Measurements from ENCODE around the gene FBRSL1. TPM values are rescaled to one million over a fixed set of nuclear protein-coding genes. Genes with fewer than 3 reads are reported as not detected.

Gene FBRSL1
- polyA plus RNA-seq, 1 donor: 46.6 TPM

DNA sequence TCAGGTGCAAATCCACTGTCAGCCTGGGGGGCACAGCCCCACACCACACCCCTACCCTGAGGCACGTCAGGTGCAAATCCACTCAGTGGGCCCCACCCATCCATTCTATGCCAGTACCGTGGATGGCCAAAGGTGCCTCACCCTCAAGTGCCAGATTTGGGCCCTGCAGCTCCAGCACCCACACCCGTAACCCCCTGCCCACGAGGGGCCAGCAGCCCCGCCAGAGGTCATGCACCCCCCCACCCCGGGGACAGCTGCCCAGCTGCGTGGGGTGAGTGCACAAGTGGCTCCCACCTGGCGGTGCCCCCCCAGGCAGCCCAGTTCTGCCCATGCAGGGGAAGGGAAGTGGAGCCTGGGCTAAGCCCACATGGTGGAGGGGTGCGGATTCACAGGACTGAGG, 51.2 kb downstream of the FBRSL1 start:
- DNase-seq (ENCODE audit: low read depth): no peak

DNA sequence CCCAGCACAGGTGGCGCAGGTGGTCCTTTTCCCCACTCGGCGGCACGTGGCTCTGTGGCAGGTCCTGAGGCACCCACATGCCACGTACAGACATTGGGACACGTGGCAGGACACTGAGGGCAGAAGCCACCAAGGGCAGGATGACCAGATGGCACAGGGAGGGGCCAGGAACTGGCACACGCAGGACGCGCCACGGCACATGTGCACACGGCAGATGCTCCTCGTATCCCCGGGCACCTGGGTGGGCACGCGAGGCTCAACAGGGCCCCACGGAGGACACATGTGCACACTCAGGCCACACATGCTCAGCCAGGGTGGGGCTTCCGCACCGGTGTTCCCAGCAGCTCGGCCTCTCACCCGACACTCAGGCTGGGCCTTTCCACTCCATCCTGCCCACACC, 52.0 kb downstream of the FBRSL1 start:
- no peak for DNase-seq (ENCODE audit: low read depth)

DNA sequence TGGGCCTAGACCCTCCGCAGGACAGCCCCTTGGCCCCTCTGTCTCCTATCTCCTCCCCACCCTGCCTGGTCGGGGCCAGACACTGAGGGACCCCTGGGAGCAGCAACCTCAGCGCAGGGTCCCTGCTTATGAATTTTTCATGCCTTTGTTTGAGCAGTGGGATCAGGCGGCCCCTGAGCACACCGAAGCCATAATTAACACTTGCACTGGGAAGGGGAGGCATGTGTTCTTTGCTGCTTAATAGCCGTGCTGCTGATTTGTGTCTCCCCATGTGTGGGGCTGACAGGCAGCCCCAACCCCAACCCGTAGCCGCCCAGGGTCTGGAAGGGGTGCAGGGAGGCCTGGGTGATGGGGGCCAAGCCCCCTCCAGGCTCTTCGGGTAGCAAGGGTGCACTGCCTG, 52.7 kb downstream of the FBRSL1 start:
- DNase-seq (ENCODE audit: low read depth): no peak

DNA sequence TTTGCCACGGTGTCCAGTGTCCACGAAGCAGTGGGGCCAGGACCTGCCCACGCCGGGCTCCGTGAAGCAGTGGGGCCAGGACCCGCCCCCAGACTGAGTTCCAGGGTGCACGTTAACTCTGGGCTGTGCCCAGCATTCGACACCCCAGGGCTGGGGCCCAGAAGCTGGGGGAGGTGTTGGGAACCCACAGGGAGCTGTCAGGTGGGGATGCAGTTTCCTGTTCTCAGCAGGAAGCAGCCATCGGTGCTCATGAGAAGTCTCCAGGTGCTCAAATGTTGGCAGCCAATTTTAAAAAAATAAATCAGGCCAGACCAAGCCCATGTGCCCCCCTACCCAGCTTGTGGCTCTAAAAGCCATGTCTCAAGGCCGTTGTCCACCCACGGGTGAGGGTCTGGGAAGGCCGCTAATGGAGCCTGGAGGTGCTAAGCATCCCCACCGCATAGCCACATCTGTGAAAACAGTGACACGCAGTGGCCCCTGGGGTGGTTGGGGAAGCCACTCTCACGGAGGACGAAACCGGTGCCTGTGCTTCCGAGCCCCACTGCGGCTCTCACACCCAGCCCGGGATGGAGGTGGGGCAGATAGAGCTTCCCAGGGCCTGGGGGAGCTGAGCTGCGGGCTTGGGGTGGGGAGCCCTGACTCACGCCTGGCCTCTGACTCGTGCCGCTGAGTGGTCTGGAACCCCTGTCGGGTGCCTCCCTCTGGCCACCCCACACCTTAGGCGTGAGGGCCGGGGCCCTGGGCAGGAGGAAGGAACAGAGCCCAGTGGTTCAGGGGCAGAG, 53.5 kb downstream of the FBRSL1 start:
- DNase-seq (ENCODE audit: low read depth): no peak

DNA sequence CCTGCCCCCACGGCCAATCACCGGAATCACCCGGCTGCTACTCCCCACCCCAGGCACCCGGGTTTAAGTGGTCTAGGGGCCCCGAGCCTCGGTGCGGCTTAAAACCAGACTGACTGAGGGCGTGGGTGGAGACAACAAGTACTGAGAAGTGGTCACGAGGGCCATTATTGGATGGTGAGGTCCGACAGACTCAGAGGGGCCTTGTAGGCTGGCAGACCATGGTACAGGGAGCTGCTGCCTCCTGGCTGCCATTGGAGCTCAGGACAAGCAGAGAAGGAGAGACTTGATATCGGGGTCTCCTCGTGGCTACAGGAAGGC, 54.1 kb downstream of the FBRSL1 start:
- DNase-seq (ENCODE audit: low read depth): no peak

DNA sequence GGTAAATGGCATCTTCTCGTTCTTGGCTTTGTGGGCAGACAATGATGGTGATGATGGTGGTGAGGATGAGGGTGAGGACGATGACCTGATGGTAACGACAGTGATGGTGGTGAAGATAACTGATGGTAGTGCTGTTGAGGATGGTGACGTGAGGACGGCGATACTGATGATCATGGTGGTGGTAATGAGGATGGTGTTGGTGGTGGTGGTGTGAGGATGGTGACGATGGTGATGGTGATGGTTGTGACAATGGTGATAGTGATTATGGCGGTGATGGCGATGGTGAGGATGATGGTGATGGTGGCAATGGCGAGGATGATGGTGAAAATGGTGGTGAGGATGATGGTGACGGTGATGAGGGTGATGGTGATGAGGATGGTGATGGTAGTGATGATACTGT, 54.5 kb downstream of the FBRSL1 start:
- DNase-seq (ENCODE audit: low read depth): no peak

DNA sequence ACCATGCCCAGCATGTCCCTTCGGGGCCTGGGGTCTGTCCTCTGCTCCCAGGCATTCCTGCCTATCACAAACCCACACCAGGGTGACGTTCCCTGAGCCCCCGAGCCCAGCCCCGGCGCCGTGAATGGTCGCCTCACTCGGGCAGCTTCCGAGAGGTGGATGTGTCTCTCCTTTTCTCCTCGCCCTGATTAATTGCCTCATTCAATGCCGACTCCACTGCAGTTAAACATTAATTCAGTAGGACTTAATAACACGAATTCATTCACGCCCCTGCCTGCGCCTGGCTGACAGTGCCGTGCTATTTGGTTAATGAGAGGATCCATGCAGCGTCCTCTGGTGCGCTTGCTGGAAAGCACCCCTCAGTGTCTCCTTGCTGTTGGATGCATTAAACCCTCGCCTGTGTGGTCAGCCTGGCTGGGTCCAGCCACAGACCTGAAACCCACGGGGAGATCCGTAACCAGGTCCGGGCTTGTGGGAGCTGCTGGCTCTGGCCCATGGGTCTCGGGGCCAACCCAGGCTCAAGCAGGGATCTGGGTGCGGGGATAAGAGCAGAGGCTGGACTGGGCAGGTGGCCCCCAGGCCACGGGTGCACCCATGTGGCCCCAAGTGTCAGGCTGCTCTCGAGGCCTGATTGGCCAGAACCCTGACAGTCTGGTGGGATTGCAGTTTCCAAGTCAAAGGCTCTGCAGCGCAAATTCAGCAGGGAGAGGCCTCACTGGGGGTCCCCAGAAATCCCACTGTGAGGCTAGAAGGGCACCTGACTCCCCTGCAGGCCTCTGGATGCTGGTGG, 55.4 kb downstream of the FBRSL1 start:
- DNase-seq (ENCODE audit: low read depth): no peak

DNA sequence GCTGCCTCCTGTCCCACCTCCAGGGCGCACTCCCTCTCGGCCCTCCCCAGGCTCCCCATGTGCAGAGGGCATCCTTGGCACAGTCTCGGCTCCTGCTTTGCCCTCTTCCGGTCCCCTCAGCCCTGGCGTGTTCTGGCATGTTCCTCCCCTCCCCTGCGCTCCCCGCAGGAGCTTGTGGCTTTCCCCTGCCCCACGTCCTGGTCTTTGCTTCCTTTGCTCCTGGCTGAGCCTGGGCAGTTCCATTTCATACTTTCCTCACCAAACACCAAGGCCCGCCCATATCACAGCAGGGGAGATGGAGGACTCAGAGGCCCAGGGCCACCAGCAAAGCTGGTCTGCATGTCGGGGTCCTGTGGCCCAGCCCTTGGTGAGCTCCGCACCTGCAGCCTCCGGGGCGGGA, 56.0 kb downstream of the FBRSL1 start:
- DNase-seq (ENCODE audit: low read depth): no peak

DNA sequence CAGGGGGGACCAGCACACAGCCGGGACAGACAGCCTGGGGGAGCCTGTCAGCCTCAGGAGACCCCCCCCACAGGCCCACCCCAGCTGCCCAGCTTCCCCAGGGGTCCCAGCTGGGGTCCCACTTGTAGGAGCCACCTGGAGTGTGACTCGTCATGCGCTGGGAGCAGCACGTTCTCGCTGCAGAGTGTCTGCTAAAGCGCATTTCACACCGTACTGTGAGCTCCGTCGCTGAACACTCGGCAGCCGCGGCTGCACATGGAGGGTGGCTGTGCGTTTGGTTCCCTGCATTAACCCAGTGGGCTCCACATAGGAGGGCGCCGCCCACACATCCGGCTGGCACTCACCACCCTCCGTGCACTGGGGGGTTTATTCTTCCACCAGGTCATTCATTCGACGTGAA, 56.7 kb downstream of the FBRSL1 start:
- DNase-seq (ENCODE audit: low read depth): no peak

DNA sequence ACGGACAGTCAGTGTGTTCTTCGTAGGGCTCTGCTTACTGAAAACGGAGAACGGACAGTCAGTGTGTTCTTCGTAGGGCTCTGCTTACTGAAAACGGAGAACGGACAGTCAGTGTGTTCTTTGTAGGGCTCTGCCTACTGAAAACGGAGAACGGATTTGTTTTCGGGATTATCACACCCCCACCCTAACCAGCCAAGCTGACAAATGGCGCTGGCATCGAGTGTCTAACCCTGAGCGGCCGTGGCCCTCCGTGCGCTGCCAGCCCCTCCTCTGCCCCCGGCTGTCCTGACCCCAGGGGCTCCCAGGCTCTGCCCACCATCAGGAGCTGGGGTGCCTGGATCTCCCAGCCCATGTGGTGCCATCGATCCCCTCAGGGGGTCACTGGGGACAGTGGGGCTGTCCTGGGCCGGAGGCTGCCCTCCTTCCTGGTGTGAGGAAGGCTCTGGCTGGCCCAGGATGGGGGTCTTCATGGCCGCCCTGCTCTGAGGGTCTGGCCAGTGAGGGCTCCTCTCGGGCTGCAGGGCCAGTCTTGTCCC, 57.3 kb downstream of the FBRSL1 start:
- DNase-seq (ENCODE audit: low read depth): no peak

DNA sequence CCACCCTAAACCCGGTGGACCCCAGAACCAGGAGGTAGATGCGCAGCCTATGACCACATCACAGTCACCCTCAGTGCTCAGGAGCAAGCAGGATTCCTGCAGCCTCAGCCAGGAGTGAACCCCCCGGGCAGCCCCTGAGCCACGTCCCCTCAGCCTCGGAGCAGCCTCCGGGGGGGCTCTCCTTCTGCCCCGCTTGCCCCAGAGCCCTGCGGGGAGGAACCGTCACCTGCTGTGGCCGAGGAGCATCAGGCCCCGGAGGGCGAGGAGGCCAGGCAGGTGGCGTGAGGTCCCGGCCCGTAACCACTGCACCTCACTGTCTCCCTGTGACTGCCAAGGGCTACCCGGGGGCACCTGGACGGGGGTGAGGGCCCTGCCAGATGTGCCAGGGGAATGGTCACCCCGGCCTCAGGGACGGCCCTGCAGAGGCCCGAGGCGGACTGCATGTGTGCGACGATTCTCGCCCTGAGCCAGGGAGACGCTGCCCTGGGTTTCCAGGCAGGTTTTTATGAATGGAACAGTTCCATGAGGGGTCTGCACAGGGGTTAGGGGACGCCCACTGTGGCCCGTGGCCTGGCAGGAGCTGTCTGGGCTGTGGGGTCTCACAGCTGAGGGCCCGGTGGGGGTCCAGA, 58.6 kb downstream of the FBRSL1 start:
- DNase-seq (ENCODE audit: low read depth): no peak

DNA sequence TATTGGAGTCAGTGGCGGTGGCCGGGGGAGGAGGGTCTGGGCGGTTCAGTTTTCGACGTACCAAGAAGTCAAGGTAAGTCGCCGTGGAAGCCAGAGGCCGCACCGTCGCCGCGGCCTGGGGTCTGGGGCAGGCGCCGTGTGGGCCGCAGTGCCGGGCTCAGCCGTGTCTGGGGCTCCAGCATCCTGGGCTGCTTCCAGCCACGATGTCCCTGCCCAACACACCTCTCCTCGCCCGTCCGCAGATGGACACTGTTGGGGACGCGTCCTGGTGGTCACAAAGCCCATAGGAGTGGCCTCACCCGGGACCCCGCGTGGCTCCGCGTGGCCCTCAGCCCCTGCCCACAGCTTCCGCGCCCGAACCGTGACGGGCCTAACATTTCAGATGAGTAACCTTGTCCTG, 59.1 kb downstream of the FBRSL1 start:
- DNase-seq (ENCODE audit: low read depth): no peak

DNA sequence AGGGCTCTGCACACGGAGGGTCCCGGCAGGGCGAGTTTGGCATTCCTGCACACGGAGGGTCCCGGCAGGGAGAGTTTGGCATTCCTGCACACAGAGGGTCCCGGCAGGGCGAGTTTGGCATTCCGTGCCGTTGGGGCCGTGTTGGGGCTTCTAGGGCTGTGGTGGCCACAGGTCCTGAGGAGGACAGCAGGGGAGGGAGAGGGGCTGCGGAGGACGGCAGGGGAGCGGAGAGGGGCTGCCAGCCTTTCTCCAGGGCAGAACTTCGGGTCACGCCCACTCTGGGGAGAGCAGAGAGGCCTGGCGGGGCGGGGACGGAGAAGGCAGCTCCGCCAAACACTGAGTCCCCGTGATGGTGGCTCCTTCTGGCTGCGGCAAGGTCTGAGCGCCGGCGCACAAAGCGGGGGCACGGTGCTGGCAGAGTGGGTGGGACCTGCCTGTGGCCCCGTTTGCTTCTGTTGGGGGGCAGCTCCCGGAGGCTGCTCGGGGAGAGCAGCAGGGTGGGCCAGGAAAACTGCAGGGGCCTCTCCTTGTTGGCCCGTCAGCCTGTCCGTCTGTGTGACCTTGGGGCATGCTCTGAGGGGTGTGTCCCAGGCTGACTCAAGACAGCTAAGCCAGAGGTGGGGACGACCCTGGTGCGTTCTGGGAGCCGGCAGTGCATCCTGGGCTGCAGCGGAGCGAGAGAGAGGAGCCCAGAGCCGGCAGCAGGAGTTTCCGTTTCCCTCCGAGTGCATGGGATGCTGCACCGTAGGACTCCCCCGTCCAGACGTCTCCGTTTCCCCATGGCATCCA, 60.3 kb downstream of the FBRSL1 start:
- DNase-seq (ENCODE audit: low read depth): no peak

DNA sequence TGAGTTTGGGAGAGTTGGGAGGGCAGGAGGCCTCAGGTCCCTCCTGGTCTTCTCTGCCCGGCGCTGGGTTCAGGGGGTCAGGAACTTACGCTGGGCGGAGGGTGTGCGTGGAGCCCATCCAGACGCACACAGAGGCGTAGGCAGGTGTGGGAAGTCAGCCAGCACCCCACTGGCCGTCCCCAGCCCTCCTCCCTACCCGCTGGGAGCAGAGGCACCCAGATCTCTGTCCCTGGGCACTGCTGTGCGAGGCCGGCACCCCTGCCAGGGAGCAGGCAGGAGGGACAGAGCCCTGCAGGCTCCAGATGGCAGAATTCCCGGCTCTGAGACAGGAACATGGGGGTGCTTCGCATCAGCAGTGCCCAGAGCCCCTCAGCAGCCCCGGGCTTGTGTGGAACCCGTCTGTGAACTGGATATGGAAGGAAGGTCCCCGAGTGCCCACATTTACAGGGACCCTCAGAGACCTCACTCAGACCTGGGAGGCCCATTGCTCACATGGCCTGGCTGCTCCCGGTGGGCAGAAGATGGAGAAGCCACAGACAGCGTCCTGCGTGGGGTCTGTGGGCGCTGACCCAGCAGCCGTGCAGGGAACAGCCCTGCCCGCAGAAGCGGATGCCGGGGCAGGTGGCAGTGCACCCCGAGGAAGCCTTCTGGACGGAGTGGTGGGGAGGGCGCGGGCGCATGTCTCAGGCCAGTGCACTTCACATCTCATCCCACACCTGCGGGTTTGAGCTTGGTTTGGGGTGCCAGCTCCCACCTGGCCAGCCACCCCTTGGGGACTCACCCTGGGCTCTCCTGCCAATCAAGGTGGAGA, 61.1 kb downstream of the FBRSL1 start:
- no peak for DNase-seq (ENCODE audit: low read depth)

DNA sequence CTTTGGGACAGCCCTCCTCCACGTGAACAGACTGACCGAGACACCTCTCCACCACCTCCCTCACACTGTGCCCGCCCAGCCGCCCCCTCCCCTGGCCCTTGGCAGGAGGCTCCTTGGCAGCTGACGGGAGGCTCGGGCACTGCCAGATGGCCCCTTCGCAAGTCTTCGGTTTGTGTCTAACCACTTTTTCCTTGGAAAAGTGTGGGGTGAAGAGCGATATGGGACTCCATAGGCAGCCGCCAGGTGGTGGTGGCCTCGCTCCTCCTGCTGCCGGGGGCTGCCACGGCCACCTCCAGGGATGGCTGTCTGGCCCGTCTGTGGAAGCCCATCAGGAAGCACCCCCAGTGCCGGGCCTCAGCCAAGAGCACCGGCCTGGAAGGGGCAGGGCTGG, 61.7 kb downstream of the FBRSL1 start:
- DNase-seq (ENCODE audit: low read depth): no peak

DNA sequence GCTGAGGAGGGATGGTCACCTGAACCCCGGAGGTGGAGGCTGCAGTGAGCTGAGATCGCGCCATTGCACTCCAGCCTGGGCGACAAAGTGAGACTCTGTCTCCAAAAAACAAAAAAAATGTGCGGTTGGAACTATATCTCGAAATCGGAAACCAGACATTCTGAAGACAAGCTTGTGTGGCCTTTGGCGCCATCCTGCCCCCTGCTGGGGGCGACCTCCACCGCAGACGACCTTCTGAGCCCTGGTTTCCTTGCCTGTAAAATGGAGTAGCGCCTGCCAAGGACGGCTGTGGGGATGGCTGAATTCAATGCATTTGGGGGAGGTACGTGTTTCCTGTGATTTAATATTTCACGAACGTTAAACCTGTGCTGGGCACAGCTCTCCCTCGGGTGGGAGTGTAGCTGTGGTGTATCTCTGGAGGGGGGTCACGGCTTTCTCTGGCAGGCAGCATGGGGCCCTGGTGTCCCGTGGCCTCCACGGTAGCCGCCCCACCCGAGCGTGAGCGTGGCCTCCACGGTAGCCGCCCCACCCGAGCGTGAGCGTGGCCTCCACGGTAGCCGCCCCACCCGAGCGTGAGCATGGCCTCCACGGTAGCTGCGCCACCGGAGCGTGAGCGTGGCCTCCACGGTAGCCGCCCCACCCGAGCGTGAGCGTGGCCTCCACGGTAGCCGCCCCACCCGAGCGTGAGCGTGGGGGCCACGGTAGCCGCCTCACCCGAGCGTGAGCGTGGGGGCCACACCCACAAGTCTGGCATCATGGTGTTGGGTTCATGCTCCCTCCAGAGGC, 65.1 kb downstream of the FBRSL1 start:
- no peak for DNase-seq (ENCODE audit: low read depth)

DNA sequence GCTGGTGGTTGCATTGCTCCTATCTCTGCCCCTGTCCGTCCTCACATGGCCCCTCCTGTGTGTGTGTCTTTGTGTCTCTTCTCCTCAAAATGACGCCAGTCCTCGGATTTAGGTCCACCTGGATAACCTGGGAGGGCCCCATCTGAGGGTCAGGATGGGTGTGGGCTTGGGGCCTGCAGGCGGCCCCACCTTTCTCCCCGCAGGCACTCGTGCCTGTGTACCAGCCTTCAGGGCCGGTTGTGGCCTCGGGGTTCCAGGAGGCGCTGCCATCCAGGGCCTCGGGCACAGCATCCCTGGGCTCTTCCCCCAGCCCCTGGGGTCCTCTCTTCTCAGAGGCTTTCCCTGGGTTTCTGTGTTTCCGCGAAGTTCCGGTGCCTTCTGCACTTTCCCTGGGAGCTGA, 65.7 kb downstream of the FBRSL1 start:
- DNase-seq (ENCODE audit: low read depth): no peak

DNA sequence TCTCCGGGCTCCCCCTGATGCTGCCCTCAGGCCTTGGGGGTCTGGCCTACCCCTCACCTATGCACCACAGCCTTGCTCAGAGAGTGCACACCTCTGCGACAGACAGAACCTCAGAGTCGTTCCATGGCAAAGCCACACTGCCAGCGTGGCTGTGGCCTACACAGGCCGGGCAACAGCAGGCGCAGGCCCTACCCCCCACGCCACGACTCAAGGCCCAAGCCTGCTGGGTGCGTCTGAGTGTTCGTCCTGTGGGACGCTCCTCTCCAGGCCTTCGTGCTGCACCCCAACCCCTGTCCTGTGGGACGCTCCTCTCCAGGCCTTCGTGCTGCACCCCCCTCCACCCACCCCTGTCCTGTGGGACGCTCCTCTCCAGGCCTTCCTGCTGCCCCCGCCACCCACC, 66.3 kb downstream of the FBRSL1 start:
- DNase-seq (ENCODE audit: low read depth): no peak

DNA sequence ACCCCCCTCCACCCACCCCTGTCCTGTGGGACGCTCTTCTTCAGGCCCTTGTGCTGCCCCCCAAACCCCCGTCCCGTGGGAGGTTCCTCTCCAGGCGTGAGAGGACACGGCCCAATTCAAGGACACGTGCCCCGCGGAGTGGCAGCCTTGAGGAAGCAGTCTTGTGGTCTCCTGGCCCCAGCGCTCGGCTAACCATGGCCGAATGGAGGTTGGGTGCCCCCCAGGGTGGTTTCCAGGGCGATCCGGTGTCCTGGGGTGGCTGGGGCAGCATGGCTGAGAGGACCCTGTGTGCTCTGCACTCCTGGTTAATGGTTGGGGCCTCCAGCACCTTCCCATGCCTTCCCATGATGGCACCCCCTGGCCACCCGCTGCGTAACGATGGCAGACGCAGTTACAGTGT, 66.8 kb downstream of the FBRSL1 start:
- DNase-seq (ENCODE audit: low read depth): no peak

DNA sequence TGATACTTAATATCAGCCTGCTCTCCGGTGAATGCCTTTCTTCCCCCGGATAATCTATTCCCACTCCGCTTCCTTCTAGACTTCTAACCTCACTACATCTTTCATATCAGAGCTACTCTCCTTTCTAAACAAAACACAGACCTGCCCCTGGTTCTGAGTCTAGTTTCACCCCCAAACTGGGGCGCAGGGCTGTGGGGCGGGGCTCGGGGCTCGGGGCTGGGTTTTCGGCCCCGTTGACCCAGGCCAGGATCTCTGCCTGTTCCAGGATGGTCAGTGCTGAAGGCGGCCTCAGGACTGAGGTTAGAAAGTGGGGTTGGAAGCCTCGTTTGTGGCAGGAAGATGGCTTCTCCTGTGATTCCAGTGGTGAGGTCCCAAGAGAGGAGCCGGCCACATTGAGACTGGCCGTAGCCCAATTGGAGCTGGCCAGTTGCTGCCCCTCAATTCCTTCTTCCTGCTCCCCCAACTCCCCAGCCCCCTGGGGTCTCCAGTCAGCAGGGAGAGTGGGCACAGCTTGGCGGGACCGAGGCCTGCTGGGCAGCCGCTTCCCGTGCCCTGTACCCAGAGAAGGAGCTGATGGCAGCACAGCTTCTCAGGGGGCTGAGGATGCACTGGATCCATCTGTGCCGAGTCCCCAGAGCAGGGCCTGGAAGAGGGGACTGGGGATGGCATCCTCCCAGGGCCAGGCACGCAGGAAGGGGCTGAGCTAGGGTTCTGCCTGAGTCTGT, 67.5 kb downstream of the FBRSL1 start:
- DNase-seq (ENCODE audit: low read depth): no peak

Data from forelimb muscle (tissue), 1 donor.